HEK293 (cell line): ENCODE data around the gene DNAJC7.

Source experiments
- GLIS1 ChIP-seq: fragments of 450-650 bp; formaldehyde crosslinking; IDR thresholded peaks from 2 replicates; pipeline ENCODE4 v1.5.1; 2016; ENCODE audit warnings: missing biosample characterization, missing genetic modification characterization
- INSM2 ChIP-seq: fragments of 450-650 bp; formaldehyde crosslinking; IDR thresholded peaks from 2 replicates; pipeline ENCODE4 v1.5.1; 2016; ENCODE audit warnings: missing biosample characterization, missing genetic modification characterization
- PATZ1 ChIP-seq: fragments of 450-650 bp; formaldehyde crosslinking; IDR thresholded peaks from 2 replicates; pipeline ENCODE4 v1.5.1; 2016; ENCODE audit warnings: missing biosample characterization, missing genetic modification characterization
- PBX3 ChIP-seq: sonication (generic); formaldehyde crosslinking; IDR thresholded peaks from 2 replicates; pipeline ENCODE4 v1.8.1; 2022; ENCODE audit warnings: mild to moderate bottlenecking, moderate library complexity, missing genetic modification reagents
- SCRT1 ChIP-seq: fragments of 450-650 bp; formaldehyde crosslinking; IDR thresholded peaks from 2 replicates; pipeline ENCODE4 v1.5.1; 2016; ENCODE audit warnings: missing biosample characterization, missing genetic modification characterization, borderline replicate concordance
- SP7 ChIP-seq: fragments of 450-650 bp; formaldehyde crosslinking; IDR thresholded peaks from 2 replicates; pipeline ENCODE4 v1.5.1; 2016; ENCODE audit warnings: missing biosample characterization, missing genetic modification characterization
- ZBTB21 ChIP-seq: fragments of 450-650 bp; formaldehyde crosslinking; IDR thresholded peaks from 2 replicates; pipeline ENCODE4 v1.5.1; 2017; ENCODE audit warnings: missing biosample characterization, missing genetic modification characterization
- ZBTB49 ChIP-seq: fragments of 450-650 bp; formaldehyde crosslinking; IDR thresholded peaks from 2 replicates; pipeline ENCODE4 v1.5.1; 2016; ENCODE audit warnings: missing biosample characterization, missing genetic modification characterization, low read depth
- ZNF10 ChIP-seq: fragments of 450-650 bp; formaldehyde crosslinking; IDR thresholded peaks from 2 replicates; pipeline ENCODE4 v1.5.1; 2017; ENCODE audit warnings: missing biosample characterization, missing genetic modification characterization
- ZNF146 ChIP-seq: fragments of 450-650 bp; formaldehyde crosslinking; IDR thresholded peaks from 2 replicates; pipeline ENCODE4 v1.5.1; 2016; ENCODE audit warnings: missing biosample characterization, missing genetic modification characterization
- ZNF174 ChIP-seq: fragments of 450-650 bp; formaldehyde crosslinking; IDR thresholded peaks from 2 replicates; pipeline ENCODE4 v1.5.0; 2017; ENCODE audit warnings: missing biosample characterization, mild to moderate bottlenecking, missing genetic modification characterization
- ZNF18 ChIP-seq: fragments of 450-650 bp; formaldehyde crosslinking; IDR thresholded peaks from 2 replicates; pipeline ENCODE4 v1.5.1; 2016; ENCODE audit warnings: missing biosample characterization, missing genetic modification characterization
- ZNF221 ChIP-seq: fragments of 450-650 bp; formaldehyde crosslinking; IDR thresholded peaks from 2 replicates; pipeline ENCODE4 v1.5.1; 2017; ENCODE audit warnings: missing biosample characterization, missing genetic modification characterization, borderline replicate concordance
- ZNF248 ChIP-seq: fragments of 450-650 bp; formaldehyde crosslinking; IDR thresholded peaks from 2 replicates; pipeline ENCODE4 v1.5.1; 2017; ENCODE audit warnings: missing biosample characterization, missing genetic modification characterization
- ZNF335 ChIP-seq: fragments of 450-650 bp; formaldehyde crosslinking; conservative IDR thresholded peaks from 2 replicates; pipeline ENCODE4 v1.5.1; 2016; ENCODE audit warnings: missing biosample characterization, missing genetic modification characterization
- ZNF366 ChIP-seq: fragments of 450-650 bp; formaldehyde crosslinking; conservative IDR thresholded peaks from 2 replicates; pipeline ENCODE4 v1.5.1; 2016; ENCODE audit warnings: missing biosample characterization, missing genetic modification characterization
- ZNF404 ChIP-seq: fragments of 450-650 bp; formaldehyde crosslinking; IDR thresholded peaks from 2 replicates; pipeline ENCODE4 v1.5.1; 2017; ENCODE audit warnings: missing biosample characterization, missing genetic modification characterization
- ZNF416 ChIP-seq: fragments of 450-650 bp; formaldehyde crosslinking; IDR thresholded peaks from 2 replicates; pipeline ENCODE4 v1.5.1; 2016; ENCODE audit warnings: missing biosample characterization, missing genetic modification characterization
- ZNF48 ChIP-seq: fragments of 450-650 bp; formaldehyde crosslinking; IDR thresholded peaks from 2 replicates; pipeline ENCODE4 v1.5.1; 2016; ENCODE audit warnings: missing biosample characterization, missing genetic modification characterization
- ZNF510 ChIP-seq: fragments of 450-650 bp; formaldehyde crosslinking; IDR thresholded peaks from 2 replicates; pipeline ENCODE4 v1.5.1; 2018; ENCODE audit warnings: mild to moderate bottlenecking, missing genetic modification characterization, missing biosample characterization; ENCODE audit not compliant: insufficient replicate concordance
- ZNF548 ChIP-seq: fragments of 450-650 bp; formaldehyde crosslinking; IDR thresholded peaks from 2 replicates; pipeline ENCODE4 v1.5.1; 2016; ENCODE audit warnings: missing biosample characterization, missing genetic modification characterization
- ZNF571 ChIP-seq: fragments of 450-650 bp; formaldehyde crosslinking; IDR thresholded peaks from 2 replicates; pipeline ENCODE4 v1.5.0; 2017; ENCODE audit warnings: missing biosample characterization, missing genetic modification characterization
- ZNF639 ChIP-seq: fragments of 450-650 bp; formaldehyde crosslinking; IDR thresholded peaks from 2 replicates; pipeline ENCODE4 v1.5.1; 2016; ENCODE audit warnings: missing biosample characterization, missing genetic modification characterization
- ZNF645 ChIP-seq: fragments of 450-650 bp; formaldehyde crosslinking; IDR thresholded peaks from 2 replicates; pipeline ENCODE4; 2016; ENCODE audit warnings: missing biosample characterization, missing genetic modification characterization
- ZNF654 ChIP-seq: fragments of 450-650 bp; formaldehyde crosslinking; IDR thresholded peaks from 2 replicates; pipeline ENCODE4 v1.5.1; 2016; ENCODE audit warnings: low read depth, missing biosample characterization, missing genetic modification characterization
- ZXDB ChIP-seq: fragments of 450-650 bp; formaldehyde crosslinking; IDR thresholded peaks from 2 replicates; pipeline ENCODE4 v1.5.1; 2016; ENCODE audit warnings: missing biosample characterization, missing genetic modification characterization

DNAJC7 gene

GRCh38 chr17:41966463-41967140 lies 50.6 kb downstream of the DNAJC7 start, which contains the start of gene CNP (continued):
- peak; percentile 66 for TF ChIP-seq PATZ1
- TF ChIP-seq ZNF248 (tag by site-specific recombination), result no peak
- TF ChIP-seq ZNF146 (tag by site-specific recombination), result no peak
- no peak for TF ChIP-seq ZNF18 (tag by site-specific recombination)
- TF ChIP-seq ZNF10, result no peak
- no peak for TF ChIP-seq ZNF639
- no peak for TF ChIP-seq ZNF366
- TF ChIP-seq ZNF174 (tag by site-specific recombination), result no peak
- TF ChIP-seq GLIS1 (tag by site-specific recombination), result peak; percentile 18; the same call in 1 of the 2 replicates
- TF ChIP-seq ZBTB49 (tag by site-specific recombination), result no peak
- TF ChIP-seq ZNF416, result no peak
- TF ChIP-seq ZNF404 (tag by site-specific recombination), result no peak
- TF ChIP-seq ZNF510 (tag by site-specific recombination), result no peak
- TF ChIP-seq ZNF48 (tag by site-specific recombination), result no peak
- TF ChIP-seq INSM2, result no peak
- TF ChIP-seq SP7, result no peak
- TF ChIP-seq ZNF654 (tag by site-specific recombination), result no peak
- TF ChIP-seq ZNF221, result no peak
- TF ChIP-seq ZNF548 (tag by site-specific recombination), result no peak
- TF ChIP-seq ZNF571, result no peak
- no peak for TF ChIP-seq ZNF645 (tag by site-specific recombination)
- peak; percentile 52; the same call in 1 of the 2 replicates for TF ChIP-seq PBX3 (CRISPR knock-in tag)
- TF ChIP-seq ZXDB, result no peak
- TF ChIP-seq SCRT1 (tag by site-specific recombination), result no peak
- no peak for TF ChIP-seq ZBTB21 (tag by site-specific recombination)
- TF ChIP-seq ZNF335, result peak; percentile 81
